Retinal pigment epithelial cell (primary cell): Measurements from ENCODE around the gene TNFRSF25.
"Not testable (repeated sequence)": the region's sequence is repeated elsewhere in the genome, so short reads cannot be mapped to it uniquely, and the experiment has no call there.

ENCODE experiments used
- DNase-seq: peaks from one replicate; pipeline ENCODE4 v3.0.0-alpha.2; 2010; ENCODE audit warnings: low read depth
- H3K4me3 ChIP-seq: 2 replicates; pipeline ENCODE4 v1.5.1; 2011; ENCODE audit warnings: mild to moderate bottlenecking, low read length, control low read depth, moderate library complexity
- CTCF ChIP-seq: conservative IDR thresholded peaks from 2 replicates; pipeline ENCODE4 v1.5.1; 2011; ENCODE audit warnings: low read depth, low read length, control low read depth, inconsistent platforms

TNFRSF25 gene

GRCh38 chr1:6496890-6497214 lies 30.9 kb upstream of the TNFRSF25 start:
- peak overlapping the region; percentile 55 for H3K4me3 ChIP-seq
- DNase-seq = no peak
- TF ChIP-seq CTCF = no peak

- peak overlapping the region; percentile 55 for H3K4me3 ChIP-seq
- no peak for TF ChIP-seq CTCF
- DNase-seq = no peak
These were observed 30.4 kb upstream of the TNFRSF25 start for GRCh38 chr1:6496365-6496721.

DNA sequence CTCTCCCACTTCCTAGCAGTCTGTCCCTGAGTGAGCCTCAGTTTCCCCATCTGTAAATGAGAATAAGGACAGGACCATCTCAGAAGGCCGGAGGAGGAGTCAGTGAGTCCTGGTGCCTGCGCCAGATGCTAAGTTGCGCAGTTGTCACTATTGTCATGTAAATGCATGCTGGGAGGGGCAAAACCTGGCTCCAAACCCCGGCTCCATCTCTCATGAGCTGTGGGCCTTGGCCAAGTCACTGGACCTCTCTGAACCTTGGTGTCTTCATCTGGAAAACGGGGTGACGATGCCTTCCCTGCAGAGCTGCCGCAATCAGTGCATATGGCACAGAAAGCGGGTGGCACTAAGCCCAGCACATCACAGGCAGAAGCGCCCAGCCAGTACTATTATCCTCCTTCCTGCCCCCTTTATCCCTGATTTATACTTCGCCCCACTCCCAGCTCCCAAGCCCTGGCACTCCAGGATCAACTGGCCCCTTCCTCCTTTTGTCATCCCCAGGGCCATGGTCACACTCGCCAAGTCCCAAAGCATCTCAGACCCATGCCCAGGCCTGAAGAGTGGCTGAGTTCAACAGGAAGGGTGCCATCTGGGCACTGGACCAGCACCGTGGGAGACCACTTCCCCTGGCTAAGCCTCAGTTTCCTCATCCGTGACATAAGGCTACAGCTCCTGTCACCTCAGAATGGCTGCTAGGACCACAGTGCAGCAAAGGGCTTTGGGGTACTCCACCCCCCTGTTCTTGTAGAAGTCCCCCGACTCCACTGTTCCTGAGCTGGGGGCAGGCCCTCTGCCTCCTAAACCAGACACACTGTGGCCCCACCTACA lies 29.8 kb upstream of the TNFRSF25 start:
- no peak overlapping the region for H3K4me3 ChIP-seq
- DNase-seq = no peak
- TF ChIP-seq CTCF = no peak

GRCh38 chr1:6495041-6495441 lies 29.1 kb upstream of the TNFRSF25 start:
- DNase-seq = no peak
- TF ChIP-seq CTCF = no peak
- no peak overlapping the region for H3K4me3 ChIP-seq

- H3K4me3 ChIP-seq = no peak overlapping the region
- no peak for TF ChIP-seq CTCF
- DNase-seq = no peak
These were observed 28.7 kb upstream of the TNFRSF25 start for GRCh38 chr1:6494627-6495026.

- DNase-seq, H3K4me3 ChIP-seq: not testable (repeated sequence)
These were observed 27.9 kb upstream of the TNFRSF25 start for GRCh38 chr1:6493834-6494223.

DNA sequence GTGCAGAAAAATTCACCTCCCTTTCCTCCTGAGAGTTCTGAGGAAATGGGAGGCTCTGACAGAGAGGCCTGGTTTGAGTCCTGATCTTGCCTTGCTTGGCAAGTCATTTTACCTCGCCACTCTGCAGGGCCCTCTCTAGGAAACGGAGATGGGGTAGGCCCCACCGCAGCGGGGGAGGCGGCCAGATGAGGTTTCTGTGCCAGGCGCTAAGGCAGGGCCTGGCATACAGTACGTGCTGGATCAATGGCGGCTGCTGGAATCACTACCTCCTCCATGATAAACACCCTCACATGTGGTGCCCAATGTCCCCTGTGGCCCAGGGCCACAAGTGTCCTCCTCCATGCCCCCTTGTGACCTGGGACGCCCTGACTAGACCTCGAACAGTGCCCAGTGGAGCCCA lies 26.0 kb upstream of the TNFRSF25 start:
- H3K4me3 ChIP-seq = no peak overlapping the region
- no peak for DNase-seq
- no peak for TF ChIP-seq CTCF
